ENCODE results near the gene KMT5B.

DNA sequence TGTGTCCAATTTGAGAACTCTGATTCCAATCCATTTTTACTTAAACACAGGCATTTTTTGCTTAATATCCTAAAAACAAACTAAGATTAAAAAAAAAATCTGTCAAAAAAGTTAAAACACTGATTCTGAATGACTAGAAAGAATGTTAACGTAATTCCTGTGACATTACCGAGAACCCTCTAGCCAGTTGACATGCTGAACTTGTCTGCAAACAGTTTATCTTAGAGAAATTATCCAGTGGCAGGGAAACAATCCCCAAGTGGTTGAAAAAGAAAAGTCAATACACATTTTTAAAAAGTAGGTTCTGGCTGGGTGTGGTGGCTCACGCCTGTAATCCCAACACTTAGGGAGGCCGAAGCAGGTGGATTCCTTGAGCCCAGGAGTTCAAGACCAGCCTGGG is 11.6 kb downstream of the KMT5B start:
- no peak for TF ChIP-seq CTCF (IDR thresholded peaks at IDR 0.05; ENCODE audit: low read depth, low read length, poor library complexity, severe bottlenecking)
- no peak for TF ChIP-seq EZH2phosphoT487 (IDR thresholded peaks at IDR 0.05; ENCODE audit: borderline replicate concordance, low read length)

All from DOHH2 (cell line).